ENCODE data around the gene CELA3B.

DNA sequence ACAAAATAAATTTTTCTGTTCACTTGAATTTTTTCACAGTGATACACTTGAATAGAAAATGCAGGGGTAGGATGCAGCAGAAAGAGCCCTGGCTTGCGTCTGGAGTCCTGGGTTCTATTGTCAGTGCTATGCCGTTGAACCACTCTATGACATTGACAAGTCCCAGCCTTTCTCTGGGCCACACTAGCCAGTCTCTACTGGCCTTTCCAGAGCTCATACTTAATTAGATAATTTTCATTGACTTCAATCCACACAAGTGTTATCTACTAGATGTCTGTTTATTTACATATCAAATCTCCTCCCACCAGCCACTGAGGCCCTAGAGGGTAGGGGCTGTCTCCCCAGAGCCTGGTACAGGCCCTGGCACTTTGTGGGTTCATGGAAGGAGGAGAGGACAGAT lies 15.5 kb upstream of the CELA3B start:
- TF ChIP-seq, protein P1, sequence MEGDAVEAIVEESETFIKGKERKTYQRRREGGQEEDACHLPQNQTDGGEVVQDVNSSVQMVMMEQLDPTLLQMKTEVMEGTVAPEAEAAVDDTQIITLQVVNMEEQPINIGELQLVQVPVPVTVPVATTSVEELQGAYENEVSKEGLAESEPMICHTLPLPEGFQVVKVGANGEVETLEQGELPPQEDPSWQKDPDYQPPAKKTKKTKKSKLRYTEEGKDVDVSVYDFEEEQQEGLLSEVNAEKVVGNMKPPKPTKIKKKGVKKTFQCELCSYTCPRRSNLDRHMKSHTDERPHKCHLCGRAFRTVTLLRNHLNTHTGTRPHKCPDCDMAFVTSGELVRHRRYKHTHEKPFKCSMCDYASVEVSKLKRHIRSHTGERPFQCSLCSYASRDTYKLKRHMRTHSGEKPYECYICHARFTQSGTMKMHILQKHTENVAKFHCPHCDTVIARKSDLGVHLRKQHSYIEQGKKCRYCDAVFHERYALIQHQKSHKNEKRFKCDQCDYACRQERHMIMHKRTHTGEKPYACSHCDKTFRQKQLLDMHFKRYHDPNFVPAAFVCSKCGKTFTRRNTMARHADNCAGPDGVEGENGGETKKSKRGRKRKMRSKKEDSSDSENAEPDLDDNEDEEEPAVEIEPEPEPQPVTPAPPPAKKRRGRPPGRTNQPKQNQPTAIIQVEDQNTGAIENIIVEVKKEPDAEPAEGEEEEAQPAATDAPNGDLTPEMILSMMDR (IDR thresholded peaks at IDR 0.05), result no peak
- no peak for TF ChIP-seq ZFX (IDR thresholded peaks at IDR 0.05; ENCODE audit: borderline replicate concordance)
